GM23248 (cell line): ENCODE results near the gene MLLT6.

Experiments used
- EZH2 ChIP-seq: fragments of 200-600 bp; sonication (generic); IDR thresholded peaks from 2 replicates; pipeline ENCODE4 v1.6.1; 2018; ENCODE audit warnings: antibody characterized with exemption, mild to moderate bottlenecking; ENCODE audit not compliant: insufficient read depth, poor library complexity, severe bottlenecking
- EZH2phosphoT487 ChIP-seq: fragments of 200-600 bp; sonication (generic); IDR thresholded peaks from 2 replicates; pipeline ENCODE4 v1.6.1; 2018; ENCODE audit warnings: antibody characterized with exemption, moderate library complexity, mild to moderate bottlenecking, low read depth; ENCODE audit not compliant: insufficient read depth

DNA sequence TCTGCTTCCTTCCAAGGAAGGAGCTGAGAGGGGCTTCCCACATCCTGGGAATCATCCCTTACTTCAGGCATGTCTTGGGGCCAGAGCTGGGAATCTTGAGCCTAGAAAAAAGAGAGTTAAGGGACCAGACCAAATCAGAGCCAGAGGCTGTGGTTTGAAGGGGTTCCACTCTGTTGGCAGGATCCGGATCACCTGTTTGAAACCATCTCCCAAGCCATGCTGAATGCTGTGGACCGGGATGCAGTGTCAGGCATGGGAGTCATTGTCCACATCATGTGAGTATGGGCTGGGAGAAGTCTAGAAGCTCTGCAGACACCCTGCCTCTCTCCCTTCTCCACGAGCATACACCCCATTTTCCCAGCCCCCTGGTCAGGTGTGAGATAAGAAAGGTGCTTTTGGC lies 57.2 kb downstream of the MLLT6 start:
- no peak for TF ChIP-seq EZH2phosphoT487
- no peak for TF ChIP-seq EZH2
